Neural cell (in vitro differentiated cells): ENCODE results near the gene FAM186B. TPM values are rescaled to one million over a fixed set of nuclear protein-coding genes. Genes with fewer than 3 reads are reported as not detected.

ENCODE experiments used
- H2AFZ ChIP-seq: fragments of 200-600, 300-800 bp; sonication (generic), shearing (Covaris generic); 2 replicates; pipeline ENCODE4 v1.6.0; 2014; ENCODE audit warnings: low read depth, mild to moderate bottlenecking, antibody characterized with exemption, low read length, moderate library complexity
- H3F3A ChIP-seq: fragments of 200-600 bp; shearing (Covaris generic); 2 replicates; pipeline ENCODE4 v1.6.1; 2016; ENCODE audit warnings: mild to moderate bottlenecking, moderate library complexity, mixed read lengths, antibody characterized with exemption, low read length; ENCODE audit not compliant: insufficient read depth, poor library complexity, severe bottlenecking
- H3K27ac ChIP-seq: fragments of 200-600, 300-800 bp; sonication (generic), shearing (Covaris generic); 2 replicates; pipeline ENCODE4 v1.5.1; 2014; ENCODE audit warnings: mild to moderate bottlenecking, low read length, moderate library complexity
- H3K27me3 ChIP-seq: fragments of 300-800, 200-600 bp; sonication (generic), shearing (Covaris generic); 2 replicates; pipeline ENCODE4 v1.6.0; 2014; ENCODE audit warnings: mild to moderate bottlenecking, low read depth, low read length, moderate library complexity; ENCODE audit not compliant: insufficient read depth
- H3K36me3 ChIP-seq: fragments of 300-800, 200-600 bp; sonication (generic), shearing (Covaris generic); 2 replicates; pipeline ENCODE4 v1.5.1; 2014; ENCODE audit warnings: mild to moderate bottlenecking, antibody characterized with exemption, low read length, moderate library complexity; ENCODE audit not compliant: insufficient read depth
- H3K4me2 ChIP-seq: fragments of 300-800, 200-600 bp; sonication (generic), shearing (Covaris generic); 2 replicates; pipeline ENCODE4 v1.6.0; 2014; ENCODE audit warnings: mild to moderate bottlenecking, low read length
- H3K4me3 ChIP-seq: fragments of 300-800, 200-600 bp; sonication (generic), shearing (Covaris generic); 2 replicates; pipeline ENCODE4 v1.5.1; 2014; ENCODE audit warnings: mild to moderate bottlenecking, low read length, moderate library complexity
- H3K79me2 ChIP-seq: fragments of 200-600 bp; shearing (Covaris generic); replicated peaks from 2 replicates; pipeline ENCODE4 v1.6.0; 2014; ENCODE audit warnings: mild to moderate bottlenecking, low read length, moderate library complexity; ENCODE audit not compliant: insufficient read depth
- H3K9ac ChIP-seq: fragments of 300-800, 200-600 bp; sonication (generic), shearing (Covaris generic); 2 replicates; pipeline ENCODE4 v1.6.1; 2016; ENCODE audit warnings: mild to moderate bottlenecking, low read length, mixed read lengths
- H3K9me2 ChIP-seq: fragments of 200-600 bp; shearing (Covaris generic); 2 replicates; pipeline ENCODE4 v1.6.1; 2016; ENCODE audit warnings: mild to moderate bottlenecking, low read length, mixed read lengths; ENCODE audit not compliant: insufficient read depth
- H3K9me3 ChIP-seq: fragments of 200-600, 300-800 bp; sonication (generic), shearing (Covaris generic); 2 replicates; pipeline ENCODE4 v1.6.1; 2016; ENCODE audit warnings: mild to moderate bottlenecking, mixed run types, low read length, moderate library complexity, mixed read lengths
- H4K20me1 ChIP-seq: fragments of 200-600 bp; shearing (Covaris generic); 2 replicates; pipeline ENCODE4 v1.6.1; 2016; ENCODE audit warnings: mild to moderate bottlenecking, mixed run types; ENCODE audit not compliant: insufficient read depth
- EP300 ChIP-seq: fragments of 450-650 bp; conservative IDR thresholded peaks from 2 replicates; pipeline ENCODE4 v1.6.1; 2014; ENCODE audit warnings: antibody characterized with exemption, mild to moderate bottlenecking, moderate library complexity; ENCODE audit not compliant: poor library complexity, severe bottlenecking
- EZH2 ChIP-seq: fragments of 200-600, 300-800 bp; shearing (Covaris generic), sonication (generic); IDR thresholded peaks from 2 replicates; pipeline ENCODE4 v1.6.1; 2014; ENCODE audit warnings: antibody characterized with exemption, low read length, borderline replicate concordance, mild to moderate bottlenecking; ENCODE audit not compliant: insufficient read depth, poor library complexity, severe bottlenecking
- MXI1 ChIP-seq: fragments of 450-650 bp; conservative IDR thresholded peaks from 2 replicates; pipeline ENCODE4 v1.6.1; 2014; ENCODE audit warnings: antibody characterized with exemption, mild to moderate bottlenecking; ENCODE audit not compliant: poor library complexity, severe bottlenecking
- POLR2AphosphoS5 ChIP-seq: IDR thresholded peaks from 2 replicates; pipeline ENCODE4 v1.6.1; 2012
- RAD21 ChIP-seq: fragments of 450-650 bp; conservative IDR thresholded peaks from 2 replicates; pipeline ENCODE4 v1.6.1; 2014; ENCODE audit warnings: antibody characterized with exemption, mild to moderate bottlenecking, moderate library complexity
- SMC3 ChIP-seq: fragments of 450-650 bp; conservative IDR thresholded peaks from 2 replicates; pipeline ENCODE4 v1.6.1; 2014; ENCODE audit warnings: antibody characterized with exemption, mild to moderate bottlenecking, moderate library complexity; ENCODE audit not compliant: poor library complexity
- TAF1 ChIP-seq: IDR thresholded peaks from 2 replicates; pipeline ENCODE4 v1.6.1; 2012; ENCODE audit warnings: low read depth
- polyA plus RNA-seq: library from polyadenylated mRNA; depleted of rRNA; stranded (reverse); fragments of >200 nt; gene quantifications from 2 replicates; pipeline ENCODE4 v1.2.3, GENCODE V29; 2014
- TF ChIP-seq, protein P1 (sequence below): fragments of 450-650 bp; IDR thresholded peaks from 2 replicates; pipeline ENCODE4 v1.5.1; 2014; ENCODE audit warnings: antibody characterized with exemption, mild to moderate bottlenecking, moderate library complexity; ENCODE audit not compliant: poor library complexity, severe bottlenecking
- TF ChIP-seq, protein P2 (sequence below): IDR thresholded peaks from 2 replicates; pipeline ENCODE4 v1.6.1; 2012; ENCODE audit warnings: borderline replicate concordance

The FAM186B gene
- polyA plus RNA-seq, 1 donor from 2014 or later, result not detected

DNA sequence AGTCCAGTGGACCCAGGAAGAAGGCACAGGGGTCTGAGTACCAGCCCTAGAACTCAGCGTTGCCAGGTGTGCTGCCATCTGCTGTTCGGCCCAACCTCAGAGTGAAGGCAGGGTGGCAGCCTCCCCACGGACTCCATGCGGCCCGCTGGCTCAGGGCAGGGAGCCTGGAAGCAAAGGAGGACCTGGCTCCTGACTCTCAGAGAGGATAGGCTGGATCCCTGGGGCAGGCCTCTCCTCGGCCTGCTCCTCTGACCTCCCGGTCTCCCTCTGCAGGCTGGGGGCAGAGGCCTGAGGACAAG lies 47.6 kb downstream of the FAM186B start:
- Histone ChIP-seq H4K20me1 (no peaks in the 10 kb centered on the region), H3K4me3 (no peak overlapping the region), H3K27me3 (no peaks in the 10 kb centered on the region), H3K9ac (no peak overlapping the region), H3K79me2 (no peaks in the 10 kb centered on the region), H3K4me2 (no peak overlapping the region), H2AFZ (no peak overlapping the region), H3K27ac (no peak overlapping the region), H3K9me3 (no peaks in the 10 kb centered on the region), H3F3A (no peaks in the 10 kb centered on the region), H3K36me3 (no peaks in the 10 kb centered on the region), H3K9me2 (no peaks in the 10 kb centered on the region)
- TF ChIP-seq TAF1 (no peak), RAD21 (no peak), POLR2AphosphoS5 (no peak), MXI1 (no peak)
- TF ChIP-seq, protein P1, sequence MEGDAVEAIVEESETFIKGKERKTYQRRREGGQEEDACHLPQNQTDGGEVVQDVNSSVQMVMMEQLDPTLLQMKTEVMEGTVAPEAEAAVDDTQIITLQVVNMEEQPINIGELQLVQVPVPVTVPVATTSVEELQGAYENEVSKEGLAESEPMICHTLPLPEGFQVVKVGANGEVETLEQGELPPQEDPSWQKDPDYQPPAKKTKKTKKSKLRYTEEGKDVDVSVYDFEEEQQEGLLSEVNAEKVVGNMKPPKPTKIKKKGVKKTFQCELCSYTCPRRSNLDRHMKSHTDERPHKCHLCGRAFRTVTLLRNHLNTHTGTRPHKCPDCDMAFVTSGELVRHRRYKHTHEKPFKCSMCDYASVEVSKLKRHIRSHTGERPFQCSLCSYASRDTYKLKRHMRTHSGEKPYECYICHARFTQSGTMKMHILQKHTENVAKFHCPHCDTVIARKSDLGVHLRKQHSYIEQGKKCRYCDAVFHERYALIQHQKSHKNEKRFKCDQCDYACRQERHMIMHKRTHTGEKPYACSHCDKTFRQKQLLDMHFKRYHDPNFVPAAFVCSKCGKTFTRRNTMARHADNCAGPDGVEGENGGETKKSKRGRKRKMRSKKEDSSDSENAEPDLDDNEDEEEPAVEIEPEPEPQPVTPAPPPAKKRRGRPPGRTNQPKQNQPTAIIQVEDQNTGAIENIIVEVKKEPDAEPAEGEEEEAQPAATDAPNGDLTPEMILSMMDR, result no peak
- TF ChIP-seq, protein P2, sequence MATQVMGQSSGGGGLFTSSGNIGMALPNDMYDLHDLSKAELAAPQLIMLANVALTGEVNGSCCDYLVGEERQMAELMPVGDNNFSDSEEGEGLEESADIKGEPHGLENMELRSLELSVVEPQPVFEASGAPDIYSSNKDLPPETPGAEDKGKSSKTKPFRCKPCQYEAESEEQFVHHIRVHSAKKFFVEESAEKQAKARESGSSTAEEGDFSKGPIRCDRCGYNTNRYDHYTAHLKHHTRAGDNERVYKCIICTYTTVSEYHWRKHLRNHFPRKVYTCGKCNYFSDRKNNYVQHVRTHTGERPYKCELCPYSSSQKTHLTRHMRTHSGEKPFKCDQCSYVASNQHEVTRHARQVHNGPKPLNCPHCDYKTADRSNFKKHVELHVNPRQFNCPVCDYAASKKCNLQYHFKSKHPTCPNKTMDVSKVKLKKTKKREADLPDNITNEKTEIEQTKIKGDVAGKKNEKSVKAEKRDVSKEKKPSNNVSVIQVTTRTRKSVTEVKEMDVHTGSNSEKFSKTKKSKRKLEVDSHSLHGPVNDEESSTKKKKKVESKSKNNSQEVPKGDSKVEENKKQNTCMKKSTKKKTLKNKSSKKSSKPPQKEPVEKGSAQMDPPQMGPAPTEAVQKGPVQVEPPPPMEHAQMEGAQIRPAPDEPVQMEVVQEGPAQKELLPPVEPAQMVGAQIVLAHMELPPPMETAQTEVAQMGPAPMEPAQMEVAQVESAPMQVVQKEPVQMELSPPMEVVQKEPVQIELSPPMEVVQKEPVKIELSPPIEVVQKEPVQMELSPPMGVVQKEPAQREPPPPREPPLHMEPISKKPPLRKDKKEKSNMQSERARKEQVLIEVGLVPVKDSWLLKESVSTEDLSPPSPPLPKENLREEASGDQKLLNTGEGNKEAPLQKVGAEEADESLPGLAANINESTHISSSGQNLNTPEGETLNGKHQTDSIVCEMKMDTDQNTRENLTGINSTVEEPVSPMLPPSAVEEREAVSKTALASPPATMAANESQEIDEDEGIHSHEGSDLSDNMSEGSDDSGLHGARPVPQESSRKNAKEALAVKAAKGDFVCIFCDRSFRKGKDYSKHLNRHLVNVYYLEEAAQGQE, result no peak

DNA sequence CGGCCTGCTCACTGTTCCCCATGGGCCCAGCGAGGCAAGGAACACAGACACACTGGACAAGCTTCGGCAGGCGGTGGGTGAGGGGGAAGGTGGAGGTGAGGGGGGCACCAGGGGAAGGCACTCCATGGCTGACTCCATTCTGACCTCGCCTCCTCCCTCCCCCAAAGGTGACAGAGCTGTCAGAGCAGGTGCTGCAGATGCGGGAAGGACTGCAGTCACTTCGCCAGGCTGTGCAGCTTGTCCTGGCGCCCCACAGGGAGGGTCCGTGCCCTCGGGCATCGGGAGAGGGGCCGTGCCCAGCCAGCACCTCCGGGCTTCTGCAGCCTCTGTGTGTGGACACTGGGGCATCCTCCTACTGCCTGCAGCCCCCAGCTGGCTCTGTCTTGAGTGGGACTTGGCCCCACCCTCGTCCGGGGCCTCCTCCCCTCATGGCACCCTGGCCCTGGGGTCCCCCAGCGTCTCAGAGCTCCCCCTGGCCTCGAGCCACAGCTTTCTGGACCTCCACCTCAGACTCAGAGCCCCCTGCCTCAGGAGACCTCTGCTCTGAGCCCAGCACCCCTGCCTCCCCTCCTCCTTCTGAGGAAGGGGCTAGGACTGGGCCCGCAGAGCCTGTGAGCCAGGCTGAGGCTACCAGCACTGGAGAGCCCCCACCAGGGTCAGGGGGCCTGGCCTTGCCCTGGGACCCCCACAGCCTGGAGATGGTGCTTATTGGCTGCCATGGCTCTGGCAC lies 48.1 kb downstream of the FAM186B start:
- H3K27me3 ChIP-seq, result no peaks in the 10 kb centered on the region
- H3F3A ChIP-seq, result no peaks in the 10 kb centered on the region
- H3K9ac ChIP-seq, result no peak overlapping the region
- H3K36me3 ChIP-seq, result no peaks in the 10 kb centered on the region
- H3K4me3 ChIP-seq, result no peak overlapping the region
- no peaks in the 10 kb centered on the region for H3K9me2 ChIP-seq
- H3K79me2 ChIP-seq, result no peaks in the 10 kb centered on the region
- no peaks in the 10 kb centered on the region for H4K20me1 ChIP-seq
- TF ChIP-seq TAF1, result no peak
- TF ChIP-seq, protein P2, result no peak
- no peak for TF ChIP-seq RAD21
- no peak for TF ChIP-seq POLR2AphosphoS5
- TF ChIP-seq SMC3, result no peak
- TF ChIP-seq EP300, result no peak
- TF ChIP-seq, protein P1, result no peak
- TF ChIP-seq EZH2, result no peak
- TF ChIP-seq MXI1, result no peak
- no peaks in the 10 kb centered on the region for H3K9me3 ChIP-seq
- H3K27ac ChIP-seq, result no peak overlapping the region
- H3K4me2 ChIP-seq, result no peak overlapping the region
- H2AFZ ChIP-seq, result no peak overlapping the region
